ENCODE measurements around the gene DLGAP1.

GRCh38 chr18:3546106-3546505 is 909.0 kb downstream of the DLGAP1 start:
- TF ChIP-seq POLR2AphosphoS5 (IDR thresholded peaks at IDR 0.05; ENCODE audit: insufficient read depth in 1 of 2, low read depth in 1 of 2): no peak
- TF ChIP-seq CTCF (IDR thresholded peaks at IDR 0.05): no peak
- TF ChIP-seq POLR2A (IDR thresholded peaks at IDR 0.05): no peak
